ENCODE measurements around the gene TST.

Gene TST

DNA sequence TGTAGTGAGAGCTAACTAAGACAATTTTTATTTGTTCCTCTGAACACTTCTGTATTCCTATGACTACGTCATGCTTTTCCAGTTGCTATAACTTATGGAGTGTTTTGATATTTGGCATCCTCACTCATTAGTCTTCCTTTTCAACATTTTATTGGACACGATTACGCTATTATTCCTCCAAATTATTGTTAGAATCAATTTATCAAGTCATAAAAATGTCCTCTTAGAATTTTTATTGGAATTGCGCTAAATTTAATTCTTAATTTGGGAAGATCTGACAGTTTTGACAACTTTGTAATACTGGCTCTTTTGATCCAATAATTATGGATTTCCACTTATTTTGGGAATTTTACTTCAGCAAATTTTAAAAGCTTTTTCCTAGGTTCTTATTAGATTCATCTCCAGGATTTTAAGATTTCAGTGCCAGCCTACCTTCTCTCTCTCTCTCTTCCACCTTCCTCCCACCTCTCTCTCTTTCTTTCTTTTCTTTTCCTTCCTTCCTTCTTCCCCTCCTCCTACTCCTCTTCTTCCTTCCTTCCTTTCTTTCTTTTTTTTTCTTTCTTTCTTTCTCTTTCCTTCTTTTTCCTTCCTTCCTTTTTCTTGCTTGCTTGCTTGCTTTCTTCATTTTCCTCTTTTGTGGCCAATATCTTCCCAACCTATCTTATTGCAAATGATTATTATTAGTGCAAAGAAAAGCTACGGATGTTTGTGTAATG lies 50.8 kb downstream of the TST start:
- Histone ChIP-seq H3K27me3 (ENCODE audit: insufficient read depth, poor library complexity, severe bottlenecking) (no peaks in the 10 kb centered on the region), H3K27ac (replicated peaks) (no peak overlapping the region), H3K4me3 (replicated peaks; ENCODE audit: insufficient read depth, low read length) (no peak overlapping the region)
- TF ChIP-seq, protein P1, sequence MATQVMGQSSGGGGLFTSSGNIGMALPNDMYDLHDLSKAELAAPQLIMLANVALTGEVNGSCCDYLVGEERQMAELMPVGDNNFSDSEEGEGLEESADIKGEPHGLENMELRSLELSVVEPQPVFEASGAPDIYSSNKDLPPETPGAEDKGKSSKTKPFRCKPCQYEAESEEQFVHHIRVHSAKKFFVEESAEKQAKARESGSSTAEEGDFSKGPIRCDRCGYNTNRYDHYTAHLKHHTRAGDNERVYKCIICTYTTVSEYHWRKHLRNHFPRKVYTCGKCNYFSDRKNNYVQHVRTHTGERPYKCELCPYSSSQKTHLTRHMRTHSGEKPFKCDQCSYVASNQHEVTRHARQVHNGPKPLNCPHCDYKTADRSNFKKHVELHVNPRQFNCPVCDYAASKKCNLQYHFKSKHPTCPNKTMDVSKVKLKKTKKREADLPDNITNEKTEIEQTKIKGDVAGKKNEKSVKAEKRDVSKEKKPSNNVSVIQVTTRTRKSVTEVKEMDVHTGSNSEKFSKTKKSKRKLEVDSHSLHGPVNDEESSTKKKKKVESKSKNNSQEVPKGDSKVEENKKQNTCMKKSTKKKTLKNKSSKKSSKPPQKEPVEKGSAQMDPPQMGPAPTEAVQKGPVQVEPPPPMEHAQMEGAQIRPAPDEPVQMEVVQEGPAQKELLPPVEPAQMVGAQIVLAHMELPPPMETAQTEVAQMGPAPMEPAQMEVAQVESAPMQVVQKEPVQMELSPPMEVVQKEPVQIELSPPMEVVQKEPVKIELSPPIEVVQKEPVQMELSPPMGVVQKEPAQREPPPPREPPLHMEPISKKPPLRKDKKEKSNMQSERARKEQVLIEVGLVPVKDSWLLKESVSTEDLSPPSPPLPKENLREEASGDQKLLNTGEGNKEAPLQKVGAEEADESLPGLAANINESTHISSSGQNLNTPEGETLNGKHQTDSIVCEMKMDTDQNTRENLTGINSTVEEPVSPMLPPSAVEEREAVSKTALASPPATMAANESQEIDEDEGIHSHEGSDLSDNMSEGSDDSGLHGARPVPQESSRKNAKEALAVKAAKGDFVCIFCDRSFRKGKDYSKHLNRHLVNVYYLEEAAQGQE (IDR thresholded peaks at IDR 0.05; ENCODE audit: insufficient replicate concordance, low read depth), result no peak
- TF ChIP-seq, protein P2, sequence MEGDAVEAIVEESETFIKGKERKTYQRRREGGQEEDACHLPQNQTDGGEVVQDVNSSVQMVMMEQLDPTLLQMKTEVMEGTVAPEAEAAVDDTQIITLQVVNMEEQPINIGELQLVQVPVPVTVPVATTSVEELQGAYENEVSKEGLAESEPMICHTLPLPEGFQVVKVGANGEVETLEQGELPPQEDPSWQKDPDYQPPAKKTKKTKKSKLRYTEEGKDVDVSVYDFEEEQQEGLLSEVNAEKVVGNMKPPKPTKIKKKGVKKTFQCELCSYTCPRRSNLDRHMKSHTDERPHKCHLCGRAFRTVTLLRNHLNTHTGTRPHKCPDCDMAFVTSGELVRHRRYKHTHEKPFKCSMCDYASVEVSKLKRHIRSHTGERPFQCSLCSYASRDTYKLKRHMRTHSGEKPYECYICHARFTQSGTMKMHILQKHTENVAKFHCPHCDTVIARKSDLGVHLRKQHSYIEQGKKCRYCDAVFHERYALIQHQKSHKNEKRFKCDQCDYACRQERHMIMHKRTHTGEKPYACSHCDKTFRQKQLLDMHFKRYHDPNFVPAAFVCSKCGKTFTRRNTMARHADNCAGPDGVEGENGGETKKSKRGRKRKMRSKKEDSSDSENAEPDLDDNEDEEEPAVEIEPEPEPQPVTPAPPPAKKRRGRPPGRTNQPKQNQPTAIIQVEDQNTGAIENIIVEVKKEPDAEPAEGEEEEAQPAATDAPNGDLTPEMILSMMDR (IDR thresholded peaks at IDR 0.05; ENCODE audit: insufficient read depth, low read length), result no peak
- TF ChIP-seq GABPA (IDR thresholded peaks at IDR 0.05; ENCODE audit: low read depth) (no peak), SPI1 (IDR thresholded peaks at IDR 0.05; ENCODE audit: borderline replicate concordance, low read depth) (no peak), POLR2AphosphoS5 (IDR thresholded peaks at IDR 0.05; ENCODE audit: low read depth) (no peak)
- DNase-seq (ENCODE audit: low read depth in 1 of 2, low spot score in 1 of 2), result no peak

DNA sequence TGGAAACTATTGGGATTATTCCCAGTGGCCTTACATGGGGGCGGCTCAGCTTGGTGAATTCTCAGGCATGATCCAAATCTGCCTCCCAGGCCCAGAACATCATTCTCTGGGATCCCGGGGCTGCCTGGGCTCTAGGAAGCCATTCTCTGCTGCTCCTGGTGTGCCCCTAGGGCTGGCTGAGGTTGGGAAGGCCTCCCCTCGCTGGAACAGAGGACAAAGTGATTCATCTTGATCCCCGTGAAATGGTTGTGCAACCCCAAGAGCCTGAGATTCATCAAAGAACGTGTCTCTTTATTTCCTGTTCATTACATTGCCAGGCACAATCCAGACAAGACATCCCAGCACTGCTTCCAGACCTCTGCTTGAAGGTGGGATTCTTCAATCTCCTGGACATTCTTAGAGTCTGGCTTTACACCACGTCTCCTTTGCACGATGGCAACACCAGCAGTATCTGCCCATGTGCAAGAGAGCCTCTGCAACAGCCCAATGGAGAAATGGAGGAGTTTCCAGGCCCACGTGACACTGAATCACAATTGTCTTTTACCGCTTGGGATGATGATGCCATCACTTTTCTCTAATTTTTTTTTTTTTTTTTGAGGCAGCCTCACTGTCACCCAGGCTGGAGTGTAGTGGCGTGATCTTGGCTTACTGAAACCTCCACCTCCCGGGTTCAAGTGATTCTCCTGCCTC lies 52.3 kb downstream of the TST start:
- Histone ChIP-seq H3K27me3 (ENCODE audit: insufficient read depth, poor library complexity, severe bottlenecking) (no peaks in the 10 kb centered on the region), H3K4me3 (replicated peaks; ENCODE audit: insufficient read depth, low read length) (no peak overlapping the region), H3K27ac (replicated peaks) (no peak overlapping the region)
- TF ChIP-seq, protein P2 (IDR thresholded peaks at IDR 0.05; ENCODE audit: insufficient read depth, low read length), result no peak
- no peak for TF ChIP-seq GABPA (IDR thresholded peaks at IDR 0.05; ENCODE audit: low read depth)
- TF ChIP-seq POLR2AphosphoS5 (IDR thresholded peaks at IDR 0.05; ENCODE audit: low read depth), result no peak
- no peak for TF ChIP-seq SPI1 (IDR thresholded peaks at IDR 0.05; ENCODE audit: borderline replicate concordance, low read depth)
- TF ChIP-seq, protein P1 (IDR thresholded peaks at IDR 0.05; ENCODE audit: insufficient replicate concordance, low read depth), result no peak
- no peak for DNase-seq (ENCODE audit: low read depth in 1 of 2, low spot score in 1 of 2)

DNA sequence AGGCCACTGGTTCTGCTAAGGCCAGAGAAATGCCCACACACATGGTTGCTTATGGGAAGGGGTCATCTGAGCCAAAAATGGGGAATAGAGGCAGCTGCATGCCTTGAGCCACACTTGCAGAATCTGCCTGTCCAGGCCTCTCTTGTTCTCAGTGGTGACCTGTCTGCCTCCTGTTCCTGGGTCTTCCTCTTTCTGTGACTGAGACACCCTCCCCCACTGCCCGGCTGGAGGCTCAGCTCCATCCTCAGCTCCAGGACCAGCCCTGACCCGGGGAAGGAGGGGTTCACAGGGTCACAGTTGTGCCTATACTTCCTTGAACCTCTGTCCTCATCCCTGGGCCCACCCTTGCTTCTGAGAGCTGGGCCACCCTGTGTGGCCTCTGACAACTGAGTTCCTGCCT lies 53.6 kb downstream of the TST start:
- TF ChIP-seq SPI1 (IDR thresholded peaks at IDR 0.05; ENCODE audit: borderline replicate concordance, low read depth) (peak; percentile 83), GABPA (IDR thresholded peaks at IDR 0.05; ENCODE audit: low read depth) (no peak)
- TF ChIP-seq, protein P1 (IDR thresholded peaks at IDR 0.05; ENCODE audit: insufficient replicate concordance, low read depth), result no peak
- TF ChIP-seq, protein P2 (IDR thresholded peaks at IDR 0.05; ENCODE audit: insufficient read depth, low read length), result no peak
- peak in 1 of 2 experiments; percentile 57 for DNase-seq (ENCODE audit: low read depth in 1 of 2, low spot score in 1 of 2)

More for the DNA sequence above, 53.6 kb downstream of the TST start:
- H3K4me3 ChIP-seq (replicated peaks; ENCODE audit: insufficient read depth, low read length), result no peak overlapping the region
- H3K27me3 ChIP-seq (ENCODE audit: insufficient read depth, poor library complexity, severe bottlenecking), result no peaks in the 10 kb centered on the region
- no peak overlapping the region for H3K27ac ChIP-seq (replicated peaks)
